ENCODE data around the gene PXMP4.

- no peak for TF ChIP-seq CTCF (IDR thresholded peaks at IDR 0.05)
- no peak for TF ChIP-seq POLR2A (IDR thresholded peaks at IDR 0.05)
- TF ChIP-seq POLR2AphosphoS5 (IDR thresholded peaks at IDR 0.05) = no peak
Observed at GRCh38 chr20:33656783-33657703, 63.1 kb downstream of the PXMP4 start.

Measured in transverse colon (tissue), 4 donors.